Caco-2 (cell line): ENCODE results near the gene HDAC4. TPM values are rescaled to one million over a fixed set of nuclear protein-coding genes. Genes with fewer than 3 reads are reported as not detected.

ENCODE experiments used
- BruUV-seq: library from RNA; stranded (reverse); fragments of 400-500 nt; replicated peaks from 2 replicates; lab custom pipeline; 2021; lab: Mats Ljungman, UMichigan
- CTCF ChIA-PET: fragments of 300-600 bp; sonication (Branson Sonifier 250); formaldehyde crosslinking; loops from one replicate; lab custom pipeline; 2022; ENCODE audit warnings: antibody characterized with exemption; lab: Charles Lee
- POLR2A ChIA-PET: fragments of 300-600 bp; sonication (Branson Sonifier 250); formaldehyde crosslinking; loops from one replicate; lab custom pipeline; 2022; ENCODE audit warnings: antibody characterized with exemption; lab: Charles Lee
- DNase-seq, 2 experiments: peaks; one replicate each; pipeline versions ENCODE4 v3.0.0 to v3.0.0-alpha.2; 2020 to 2022
- H3K27me3 ChIP-seq: replicated peaks from 2 replicates; pipeline ENCODE4 v1.6.0; 2011; ENCODE audit warnings: low read length; ENCODE audit not compliant: control insufficient read depth, insufficient read depth
- H3K36me3 ChIP-seq: 2 replicates; pipeline ENCODE4 v1.5.1; 2011; ENCODE audit warnings: low read length; ENCODE audit not compliant: control insufficient read depth, insufficient read depth
- H3K4me1 ChIP-seq: fragments of 250-450 bp; sonication (Bioruptor Pico); 2 replicates; pipeline ENCODE4 v1.5.1; 2020; ENCODE audit warnings: mild to moderate bottlenecking
- H3K4me3 ChIP-seq: 2 replicates; pipeline ENCODE4 v1.5.1; 2011; ENCODE audit warnings: low read depth, mild to moderate bottlenecking, control low read depth, low read length
- H3K9me3 ChIP-seq: fragments of 250-450 bp; sonication (Bioruptor Pico); 2 replicates; pipeline ENCODE4 v1.5.1; 2020; ENCODE audit warnings: mild to moderate bottlenecking, moderate library complexity
- H3K27ac Mint-ChIP-seq: one replicate; pipeline ENCODE4 v1.8.0; 2022; ENCODE audit warnings: mixed read lengths; ENCODE audit not compliant: unreplicated experiment
- H3K27me3 Mint-ChIP-seq: one replicate; pipeline ENCODE4 v1.8.0; 2022; ENCODE audit warnings: mixed read lengths; ENCODE audit not compliant: insufficient read depth, unreplicated experiment
- H3K36me3 Mint-ChIP-seq: one replicate; pipeline ENCODE4 v1.8.0; 2022; ENCODE audit warnings: mild to moderate bottlenecking, mixed read lengths; ENCODE audit not compliant: insufficient read depth, unreplicated experiment
- H3K4me1 Mint-ChIP-seq: one replicate; pipeline ENCODE4 v1.8.0; 2022; ENCODE audit warnings: low read depth, mixed read lengths; ENCODE audit not compliant: unreplicated experiment
- H3K4me3 Mint-ChIP-seq: one replicate; pipeline ENCODE4 v1.8.0; 2022; ENCODE audit warnings: mild to moderate bottlenecking, moderate library complexity, mixed read lengths; ENCODE audit not compliant: unreplicated experiment
- H3K9me3 Mint-ChIP-seq: one replicate; pipeline ENCODE4 v1.8.0; 2022; ENCODE audit warnings: mixed read lengths; ENCODE audit not compliant: unreplicated experiment
- CTCF ChIP-seq, 2 experiments: fragments of 200-600 bp in 1 of 2; IDR thresholded peaks; 1 replicate in 1 of 2; 2 replicates in 1 of 2; pipeline versions ENCODE4 v1.5.1 to v1.8.0; 2011 to 2022; ENCODE audit warnings: antibody characterized with exemption in 1 of 2, control low read depth in 1 of 2, inconsistent platforms in 1 of 2, low read depth in 1 of 2, low read length in 1 of 2, mild to moderate bottlenecking in 1 of 2, moderate library complexity in 1 of 2; ENCODE audit not compliant: insufficient read depth in 1 of 2, severe bottlenecking in 1 of 2, unreplicated experiment in 1 of 2
- intact Hi-C: fragments of 100-400 bp; cut with micrococcal nuclease; formaldehyde crosslinking; loops from one replicate; pipeline ENCODE4 v1.10.0; 2022; ENCODE audit not compliant: unreplicated experiment
- total RNA-seq: library from RNA; stranded (reverse); gene quantifications from 2 replicates; pipeline ENCODE4 v1.2.3, GENCODE V29; 2022

Gene HDAC4
- total RNA-seq, 1 experiment from 2014 or later = 15.5 TPM

GRCh38 chr2:239208465-239209180 is 192.2 kb downstream of the HDAC4 start:
- Mint-ChIP-seq H3K27me3 (no peaks in the 10 kb centered on the region), H3K4me1 (no peaks in the 10 kb centered on the region), H3K9me3 (no peaks in the 10 kb centered on the region), H3K4me3 (no peak overlapping the region), H3K36me3 (no peaks in the 10 kb centered on the region), H3K27ac (no peak overlapping the region)
- Histone ChIP-seq H3K36me3 (no peaks in the 10 kb centered on the region), H3K4me3 (no peak overlapping the region), H3K9me3 (no peaks in the 10 kb centered on the region), H3K4me1 (no peaks in the 10 kb centered on the region), H3K27me3 (no peaks in the 10 kb centered on the region)
- DNase-seq = no peak
- CTCF ChIA-PET = no interaction called here
- intact Hi-C loops = no loop called here
- TF ChIP-seq CTCF (IDR thresholded peaks at IDR 0.05; ENCODE audit: insufficient read depth in 1 of 2, low read depth in 1 of 2, low read length in 1 of 2, severe bottlenecking in 1 of 2, unreplicated experiment in 1 of 2) = no peak
- BruUV-seq = no TSS peak
- POLR2A ChIA-PET = no interaction called here

GRCh38 chr2:239206851-239207250 is 194.0 kb downstream of the HDAC4 start:
- no peak overlapping the region for H3K4me3 Mint-ChIP-seq
- no peak for TF ChIP-seq CTCF (IDR thresholded peaks at IDR 0.05; ENCODE audit: insufficient read depth in 1 of 2, low read depth in 1 of 2, low read length in 1 of 2, severe bottlenecking in 1 of 2, unreplicated experiment in 1 of 2)
- no TSS peak for BruUV-seq
- no peaks in the 10 kb centered on the region for H3K27me3 ChIP-seq
- no peaks in the 10 kb centered on the region for H3K27me3 Mint-ChIP-seq
- ChIA-PET POLR2A (no interaction called here), CTCF (no interaction called here)
- no peaks in the 10 kb centered on the region for H3K4me1 Mint-ChIP-seq
- H3K9me3 ChIP-seq = no peaks in the 10 kb centered on the region
- no peaks in the 10 kb centered on the region for H3K36me3 ChIP-seq
- H3K4me3 ChIP-seq = no peak overlapping the region
- intact Hi-C loops = no loop called here
- H3K36me3 Mint-ChIP-seq = no peaks in the 10 kb centered on the region
- no peaks in the 10 kb centered on the region for H3K4me1 ChIP-seq
- no peak for DNase-seq
- H3K27ac Mint-ChIP-seq = no peak overlapping the region
- H3K9me3 Mint-ChIP-seq = no peaks in the 10 kb centered on the region

- no peak for TF ChIP-seq CTCF (IDR thresholded peaks at IDR 0.05; ENCODE audit: insufficient read depth in 1 of 2, low read depth in 1 of 2, low read length in 1 of 2, severe bottlenecking in 1 of 2, unreplicated experiment in 1 of 2)
- H3K4me1 Mint-ChIP-seq = no peaks in the 10 kb centered on the region
- POLR2A ChIA-PET = no interaction called here
Observed at GRCh38 chr2:239206042-239206441, 194.8 kb downstream of the HDAC4 start.

More at GRCh38 chr2:239206042-239206441, 194.8 kb downstream of the HDAC4 start:
- no peaks in the 10 kb centered on the region for H3K4me1 ChIP-seq
- H3K9me3 ChIP-seq = no peaks in the 10 kb centered on the region
- DNase-seq = no peak
- no TSS peak for BruUV-seq
- H3K36me3 ChIP-seq = no peaks in the 10 kb centered on the region
- intact Hi-C loops = no loop called here
- H3K4me3 ChIP-seq = no peak overlapping the region
- Mint-ChIP-seq H3K27me3 (no peaks in the 10 kb centered on the region), H3K27ac (no peak overlapping the region), H3K4me3 (no peak overlapping the region), H3K9me3 (no peaks in the 10 kb centered on the region), H3K36me3 (no peaks in the 10 kb centered on the region)
- H3K27me3 ChIP-seq = no peaks in the 10 kb centered on the region
- CTCF ChIA-PET = no interaction called here
